OCI-LY3 (cell line): ENCODE results near the gene EEF2K.

Experiments
- H2AFZ ChIP-seq: fragments of 200-600, 300-600 bp; shearing (Covaris generic); 2 replicates; pipeline ENCODE4 v1.6.0; 2014; ENCODE audit warnings: antibody characterized with exemption, low read depth, low read length
- H3K27ac ChIP-seq: fragments of 200-600, 300-600 bp; sonication (generic); 2 replicates; pipeline ENCODE4 v1.5.1; 2014; ENCODE audit warnings: mild to moderate bottlenecking, low read length, moderate library complexity, mixed read lengths
- H3K27me3 ChIP-seq: fragments of 200-600, 300-600 bp; sonication (generic); 2 replicates; pipeline ENCODE4 v1.6.1; 2014; ENCODE audit warnings: low read depth, low read length, mixed read lengths
- H3K36me3 ChIP-seq: fragments of 200-600, 300-600 bp; sonication (generic); replicated peaks from 2 replicates; pipeline ENCODE3; 2014; ENCODE audit warnings: low read depth, low read length, mixed read lengths
- H3K4me1 ChIP-seq: fragments of 300-600, 200-600 bp; sonication (generic); 2 replicates; pipeline ENCODE4 v1.6.1; 2014; ENCODE audit warnings: low read length, mixed read lengths
- H3K4me2 ChIP-seq: fragments of 200-600, 300-600 bp; sonication (generic); 2 replicates; pipeline ENCODE4 v1.6.1; 2014; ENCODE audit warnings: low read length, mixed read lengths
- H3K4me3 ChIP-seq: fragments of 300-600, 200-600 bp; sonication (generic); 2 replicates; pipeline ENCODE4 v1.5.1; 2014; ENCODE audit warnings: antibody characterized with exemption, mild to moderate bottlenecking, low read length, moderate library complexity
- H3K79me2 ChIP-seq: fragments of 300-600, 200-600 bp; shearing (Covaris generic); 2 replicates; pipeline ENCODE4 v1.6.1; 2014; ENCODE audit warnings: mild to moderate bottlenecking, low read length, mixed read lengths
- H3K9ac ChIP-seq: fragments of 300-600, 200-600 bp; shearing (Covaris generic); 2 replicates; pipeline ENCODE4 v1.6.0; 2014; ENCODE audit warnings: mild to moderate bottlenecking, low read length, moderate library complexity
- H3K9me3 ChIP-seq: fragments of 200-600, 300-600 bp; shearing (Covaris generic); 2 replicates; pipeline ENCODE4 v1.6.1; 2014; ENCODE audit warnings: low read length, mixed read lengths; ENCODE audit not compliant: insufficient read depth
- H4K20me1 ChIP-seq: fragments of 200-600, 300-600 bp; sonication (generic); 2 replicates; pipeline ENCODE4 v1.6.1; 2016; ENCODE audit warnings: low read length, mixed read lengths; ENCODE audit not compliant: insufficient read depth
- CTCF ChIP-seq: fragments of 200-600, 300-600 bp; sonication (generic); IDR thresholded peaks from 2 replicates; pipeline ENCODE4 v1.5.1; 2014; ENCODE audit warnings: antibody characterized with exemption, low read length, low read depth
- EZH2phosphoT487 ChIP-seq: fragments of 200-600 bp; shearing (Covaris generic); IDR thresholded peaks from 2 replicates; pipeline ENCODE4 v1.6.1; 2018; ENCODE audit warnings: antibody characterized with exemption, mixed run types, low read depth

Gene EEF2K

GRCh38 chr16:22304411-22304810 is 98.3 kb downstream of the EEF2K start:
- peaks cover 37% of the 10 kb centered on the region for H4K20me1 ChIP-seq
- H3K36me3 ChIP-seq: peaks cover 47% of the 10 kb centered on the region

GRCh38 chr16:22306788-22307187 is 100.7 kb downstream of the EEF2K start:
- TF ChIP-seq CTCF: no peak
- H3K36me3 ChIP-seq: peaks cover 56% of the 10 kb centered on the region
- H3K27me3 ChIP-seq: no peaks in the 10 kb centered on the region
- no peak overlapping the region for H3K4me2 ChIP-seq
- H3K4me1 ChIP-seq: no peaks in the 10 kb centered on the region
- H3K9ac ChIP-seq: no peak overlapping the region
- peaks cover 21% of the 10 kb centered on the region for H4K20me1 ChIP-seq
- H3K9me3 ChIP-seq: no peaks in the 10 kb centered on the region
- H2AFZ ChIP-seq: no peak overlapping the region
- H3K27ac ChIP-seq: no peak overlapping the region
- H3K4me3 ChIP-seq: no peak overlapping the region
- peaks cover 47% of the 10 kb centered on the region for H3K79me2 ChIP-seq

More at GRCh38 chr16:22304411-22304810, 98.3 kb downstream of the EEF2K start:
- Histone ChIP-seq H3K9me3 (no peaks in the 10 kb centered on the region), H3K27ac (no peak overlapping the region), H3K4me1 (peaks cover 7% of the 10 kb centered on the region; the same call in 1 of the 2 replicates), H3K4me3 (no peak overlapping the region), H2AFZ (no peak overlapping the region), H3K79me2 (peaks cover 70% of the 10 kb centered on the region), H3K27me3 (no peaks in the 10 kb centered on the region), H3K4me2 (no peak overlapping the region), H3K9ac (no peak overlapping the region)
- TF ChIP-seq EZH2phosphoT487 (no peak), CTCF (no peak)

GRCh38 chr16:22307838-22308237 is 101.8 kb downstream of the EEF2K start:
- peaks cover 36% of the 10 kb centered on the region for H3K79me2 ChIP-seq
- no peaks in the 10 kb centered on the region for H3K27me3 ChIP-seq
- no peaks in the 10 kb centered on the region for H3K9me3 ChIP-seq
- no peak overlapping the region for H3K27ac ChIP-seq
- no peak overlapping the region for H3K4me2 ChIP-seq
- no peak overlapping the region for H3K9ac ChIP-seq
- no peak overlapping the region for H3K4me3 ChIP-seq
- TF ChIP-seq EZH2phosphoT487 (no peak), CTCF (no peak)
- peaks cover 11% of the 10 kb centered on the region; the same call in 1 of the 2 replicates for H4K20me1 ChIP-seq
- H3K36me3 ChIP-seq: peaks cover 50% of the 10 kb centered on the region
- H2AFZ ChIP-seq: no peak overlapping the region
- no peaks in the 10 kb centered on the region for H3K4me1 ChIP-seq

GRCh38 chr16:22308824-22309520 is 102.9 kb downstream of the EEF2K start:
- peaks cover 27% of the 10 kb centered on the region for H3K79me2 ChIP-seq
- peaks cover 54% of the 10 kb centered on the region for H3K36me3 ChIP-seq
- H4K20me1 ChIP-seq: peaks cover 11% of the 10 kb centered on the region; the same call in 1 of the 2 replicates
- no peaks in the 10 kb centered on the region for H3K27me3 ChIP-seq
- no peak overlapping the region for H3K27ac ChIP-seq
- no peaks in the 10 kb centered on the region for H3K9me3 ChIP-seq
- H3K9ac ChIP-seq: no peak overlapping the region
- H3K4me2 ChIP-seq: no peak overlapping the region
- TF ChIP-seq CTCF (no peak), EZH2phosphoT487 (no peak)
- H3K4me1 ChIP-seq: no peaks in the 10 kb centered on the region
- no peak overlapping the region for H2AFZ ChIP-seq
- H3K4me3 ChIP-seq: no peak overlapping the region
